Measurements from ENCODE around the gene SMG6. TPM values are rescaled to one million over a fixed set of nuclear protein-coding genes. Genes with fewer than 3 reads are reported as not detected.

SMG6 gene
- total RNA-seq, 1 experiment from 2014 or later, result 28.6 TPM

- H3K9me3 Mint-ChIP-seq, result no peaks in the 10 kb centered on the region
- Histone ChIP-seq H2AFZ (ENCODE audit: low read length) (no peak overlapping the region), H3K4me2 (ENCODE audit: insufficient read depth, insufficient read length, low read length) (peak overlapping the region; percentile 1), H4K5ac (ENCODE audit: insufficient read length, low read depth, low read length) (no peak overlapping the region), H4K91ac (ENCODE audit: insufficient read length, low read depth, low read length) (no peak overlapping the region), H3K9me3 (ENCODE audit: control insufficient read depth, low read depth, low read length) (no peaks in the 10 kb centered on the region), H3K9ac (ENCODE audit: extremely low read depth, insufficient read length, low read length) (no peak overlapping the region), H3K18ac (ENCODE audit: insufficient read length, low read depth, low read length) (no peak overlapping the region), H2BK5ac (ENCODE audit: insufficient read length, low read length) (no peak overlapping the region), H3K23me2 (ENCODE audit: insufficient read length, low read depth, low read length, poor library complexity, severe bottlenecking) (peaks cover 6% of the 10 kb centered on the region), H3K14ac (ENCODE audit: insufficient read depth, low read length) (no peak overlapping the region), H3K27ac (ENCODE audit: insufficient read length, low read depth, low read length) (no peak overlapping the region), H2AK5ac (ENCODE audit: insufficient read length, low read length) (no peak overlapping the region), H3K79me1 (ENCODE audit: insufficient read depth, low read depth, low read length, poor library complexity, severe bottlenecking) (no peaks in the 10 kb centered on the region), H3K4ac (ENCODE audit: low read depth, low read length) (no peak overlapping the region), H3K23ac (ENCODE audit: insufficient read length, low read depth, low read length) (no peak overlapping the region), H3K27me3 (ENCODE audit: insufficient read depth, low read length) (peaks cover 70% of the 10 kb centered on the region), H2BK15ac (ENCODE audit: low read depth, low read length) (no peak overlapping the region), H4K20me1 (ENCODE audit: control insufficient read depth, insufficient read depth, insufficient read length) (peaks cover 4% of the 10 kb centered on the region), H2BK20ac (ENCODE audit: low read depth, low read length, poor library complexity, severe bottlenecking) (no peak overlapping the region), H2BK120ac (ENCODE audit: low read depth, low read length, poor library complexity, severe bottlenecking) (no peak overlapping the region), H3K56ac (ENCODE audit: insufficient read length, low read depth, low read length) (no peak overlapping the region), H3K4me1 (ENCODE audit: insufficient read depth, low read length) (no peaks in the 10 kb centered on the region), H3T11ph (ENCODE audit: low read length) (no peak overlapping the region), H4K8ac (replicated peaks; ENCODE audit: insufficient read length, low read depth, low read length) (no peak overlapping the region), H3K79me2 (ENCODE audit: insufficient read depth, low read length) (no peaks in the 10 kb centered on the region), H2BK12ac (ENCODE audit: insufficient read length, low read depth, low read length) (no peak overlapping the region)
- H3K27ac Mint-ChIP-seq, result no peak overlapping the region
- H3K4me1 Mint-ChIP-seq, result peaks cover 8 to 11% of the 10 kb centered on the region in 2 experiments; a peak in 3 of 4 replicates
- peaks cover 70% of the 10 kb centered on the region for H3K27me3 Mint-ChIP-seq (ENCODE audit: low read depth)
- TF ChIP-seq CTCF (conservative IDR thresholded peaks at IDR 0.05), result peak; percentile 71
- WGBS (ENCODE audit: extremely low coverage, insufficient read length, low lambda C conversion rate), result no CpG with 5 or more reads among the region's 84 CpGs
- peak; percentile 87 for DNase-seq
- peak overlapping the region; percentile 50 to 69 for H3K4me3 Mint-ChIP-seq
- no peaks in the 10 kb centered on the region; a peak in 2 of 7 replicates for H3K36me3 Mint-ChIP-seq (ENCODE audit: insufficient read depth in 1 of 3, low read depth in 3 of 3)
These were observed 250.0 kb downstream of the SMG6 start for GRCh38 chr17:2053380-2054261.
